ENCODE results near the gene MS4A4E. TPM values are rescaled to one million over a fixed set of nuclear protein-coding genes. Genes with fewer than 3 reads are reported as not detected.

The MS4A4E gene
- total and polyA plus RNA-seq, 2 donors = 0.24 to 1.9 TPM

DNA sequence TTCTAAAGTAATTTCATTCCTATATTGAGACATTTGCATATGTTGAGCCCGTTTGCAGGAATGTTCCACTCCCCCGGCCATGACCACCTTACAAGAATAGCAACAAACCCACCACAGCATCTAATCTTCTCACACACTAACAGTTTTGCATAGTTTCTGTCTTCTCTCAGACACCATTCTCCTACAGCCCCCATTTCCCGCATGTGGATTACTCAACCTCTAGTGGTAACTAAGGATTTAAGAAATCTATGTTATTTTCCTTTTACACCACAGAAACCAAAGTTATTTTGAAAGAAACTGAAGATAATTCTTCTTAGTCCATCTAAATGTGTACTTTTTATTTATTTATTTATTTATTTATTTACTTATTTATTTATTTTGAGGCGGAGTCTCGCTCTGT, 2.3 kb downstream of the MS4A4E start:
- H3K4me3 ChIP-seq (ENCODE audit: low read length in 2 of 2) = no peak overlapping the region
- no peak overlapping the region for H3K27ac ChIP-seq (ENCODE audit: low read depth in 1 of 2, low read length in 1 of 2)
- DNase-seq (ENCODE audit: low read depth in 6 of 9, low spot score in 9 of 9) = no peak
- H3K27me3 ChIP-seq (ENCODE audit: control insufficient read depth in 2 of 2, insufficient read depth in 1 of 2, low read length in 1 of 2) = no peaks in the 10 kb centered on the region
- no peaks in the 10 kb centered on the region for H3K36me3 ChIP-seq (ENCODE audit: control insufficient read depth in 2 of 2, insufficient read depth in 2 of 2, low read length in 1 of 2)
- no peaks in the 10 kb centered on the region for H3K9me3 ChIP-seq (ENCODE audit: control insufficient read depth in 2 of 2, insufficient read depth in 1 of 2, low read length in 1 of 2)
- H3K4me1 ChIP-seq (ENCODE audit: control insufficient read depth in 2 of 2, insufficient read depth in 2 of 2, low read length in 2 of 2) = no peaks in the 10 kb centered on the region
- WGBS = 95% methylated on average over 5 of the region's 5 CpGs

DNA sequence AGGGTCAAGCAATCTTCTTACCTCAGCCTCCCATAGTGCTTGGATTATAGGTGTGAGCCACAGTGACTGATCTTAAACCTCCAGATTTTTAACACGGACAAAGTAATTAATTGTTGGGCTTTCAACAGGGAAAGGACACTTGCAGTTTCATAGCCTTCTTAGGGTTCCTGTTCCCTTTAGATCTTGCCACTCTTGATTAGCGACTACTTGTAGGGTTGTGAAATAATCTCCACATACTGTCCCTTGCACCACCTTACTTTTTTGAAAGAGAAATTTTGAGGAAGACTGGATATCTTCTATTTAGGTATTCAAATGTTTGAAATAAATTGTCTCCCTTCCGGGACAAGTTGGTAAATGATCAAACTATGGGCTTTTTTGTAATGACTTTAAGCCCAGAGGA, 7.6 kb downstream of the MS4A4E start:
- Histone ChIP-seq H3K4me1 (ENCODE audit: control insufficient read depth in 2 of 2, insufficient read depth in 2 of 2, low read length in 2 of 2) (no peaks in the 10 kb centered on the region), H3K4me3 (ENCODE audit: low read length in 2 of 2) (no peak overlapping the region), H3K9me3 (ENCODE audit: control insufficient read depth in 2 of 2, insufficient read depth in 1 of 2, low read length in 1 of 2) (no peaks in the 10 kb centered on the region), H3K27ac (ENCODE audit: low read depth in 1 of 2, low read length in 1 of 2) (no peak overlapping the region), H3K27me3 (ENCODE audit: control insufficient read depth in 2 of 2, insufficient read depth in 1 of 2, low read length in 1 of 2) (no peaks in the 10 kb centered on the region), H3K36me3 (ENCODE audit: control insufficient read depth in 2 of 2, insufficient read depth in 2 of 2, low read length in 1 of 2) (no peaks in the 10 kb centered on the region)
- DNase-seq (ENCODE audit: low read depth in 6 of 9, low spot score in 9 of 9) = no peak
- WGBS = 93% methylated on average over 3 of the region's 3 CpGs

DNA sequence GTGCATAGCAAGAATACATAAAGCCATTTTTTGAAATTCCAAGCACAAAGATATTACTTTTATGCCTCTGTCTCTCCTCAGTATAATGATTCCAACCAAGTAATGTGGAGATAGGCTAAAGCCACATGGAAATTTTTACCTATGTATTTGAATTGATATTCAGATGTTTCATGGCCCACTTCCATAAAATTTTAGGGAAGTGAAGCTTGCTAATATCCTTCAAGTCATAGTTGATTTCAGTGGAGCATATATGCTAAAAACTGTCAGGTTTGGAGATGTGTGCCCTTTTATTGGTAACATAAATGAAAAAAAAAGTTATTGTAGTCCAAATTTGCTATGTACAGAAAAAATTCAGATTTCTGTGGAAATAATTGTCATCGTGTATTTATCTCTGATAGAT, 12.3 kb downstream of the MS4A4E start:
- 91% methylated on average over 1 of the region's 1 CpG for WGBS
- no peaks in the 10 kb centered on the region for H3K36me3 ChIP-seq (ENCODE audit: control insufficient read depth in 2 of 2, insufficient read depth in 2 of 2, low read length in 1 of 2)
- no peak overlapping the region for H3K4me3 ChIP-seq (ENCODE audit: low read length in 2 of 2)
- H3K27me3 ChIP-seq (ENCODE audit: control insufficient read depth in 2 of 2, insufficient read depth in 1 of 2, low read length in 1 of 2) = no peaks in the 10 kb centered on the region
- no peak overlapping the region for H3K27ac ChIP-seq (ENCODE audit: low read depth in 1 of 2, low read length in 1 of 2)
- H3K9me3 ChIP-seq (ENCODE audit: control insufficient read depth in 2 of 2, insufficient read depth in 1 of 2, low read length in 1 of 2) = no peaks in the 10 kb centered on the region
- no peak for DNase-seq (ENCODE audit: low read depth in 6 of 9, low spot score in 9 of 9)
- H3K4me1 ChIP-seq (ENCODE audit: control insufficient read depth in 2 of 2, insufficient read depth in 2 of 2, low read length in 2 of 2) = no peaks in the 10 kb centered on the region

DNA sequence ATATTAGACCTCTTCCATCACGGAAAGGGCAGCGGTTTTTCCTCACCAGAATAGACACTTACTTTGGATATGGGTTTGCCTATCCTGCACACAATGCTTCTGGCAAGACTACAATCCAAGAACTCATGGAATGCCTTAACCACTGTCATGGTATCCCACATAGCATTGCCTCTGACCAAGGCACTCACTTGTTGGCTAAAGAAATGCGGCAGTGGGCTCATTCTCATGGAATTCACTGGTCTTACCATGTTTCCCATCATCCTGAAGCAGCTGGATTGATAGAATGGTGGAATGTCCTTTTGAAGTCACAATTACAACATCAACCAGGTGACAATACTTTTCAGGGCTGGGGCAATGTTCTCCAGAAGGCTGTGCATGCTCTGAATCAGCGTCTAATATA, 20.8 kb downstream of the MS4A4E start:
- no peak overlapping the region for H3K27ac ChIP-seq (ENCODE audit: low read depth in 1 of 2, low read length in 1 of 2)
- H3K9me3 ChIP-seq (ENCODE audit: control insufficient read depth in 2 of 2, insufficient read depth in 1 of 2, low read length in 1 of 2) = no peaks in the 10 kb centered on the region
- no peaks in the 10 kb centered on the region for H3K27me3 ChIP-seq (ENCODE audit: control insufficient read depth in 2 of 2, insufficient read depth in 1 of 2, low read length in 1 of 2)
- DNase-seq (ENCODE audit: low read depth in 6 of 9, low spot score in 9 of 9) = no peak
- H3K4me3 ChIP-seq (ENCODE audit: low read length in 2 of 2) = no peak overlapping the region
- no peaks in the 10 kb centered on the region for H3K36me3 ChIP-seq (ENCODE audit: control insufficient read depth in 2 of 2, insufficient read depth in 2 of 2, low read length in 1 of 2)
- H3K4me1 ChIP-seq (ENCODE audit: control insufficient read depth in 2 of 2, insufficient read depth in 2 of 2, low read length in 2 of 2) = no peaks in the 10 kb centered on the region
- WGBS = 97% methylated on average over 4 of the region's 4 CpGs

DNA sequence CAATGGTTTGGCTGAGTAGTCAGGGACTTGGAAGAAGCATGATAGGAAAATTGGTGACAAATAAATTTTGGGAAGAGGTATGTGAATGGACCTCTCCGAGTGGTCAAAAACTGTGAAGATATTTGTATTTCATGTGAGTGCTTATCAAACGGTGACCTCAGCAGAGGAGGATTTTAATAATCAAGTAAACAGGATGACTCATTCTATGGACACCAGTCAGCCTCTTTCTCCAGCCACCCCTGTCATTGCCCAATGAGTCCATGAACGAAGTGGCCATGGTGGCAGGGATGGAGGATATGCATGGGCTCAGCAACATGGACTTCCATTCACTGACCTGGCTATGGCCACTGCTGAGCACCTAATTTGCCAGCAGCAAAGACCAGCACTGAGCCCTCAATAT, 21.2 kb downstream of the MS4A4E start:
- DNase-seq (ENCODE audit: low read depth in 6 of 9, low spot score in 9 of 9) = no peak
- Histone ChIP-seq H3K4me3 (ENCODE audit: low read length in 2 of 2) (no peak overlapping the region), H3K27me3 (ENCODE audit: control insufficient read depth in 2 of 2, insufficient read depth in 1 of 2, low read length in 1 of 2) (no peaks in the 10 kb centered on the region), H3K27ac (ENCODE audit: low read depth in 1 of 2, low read length in 1 of 2) (no peak overlapping the region), H3K9me3 (ENCODE audit: control insufficient read depth in 2 of 2, insufficient read depth in 1 of 2, low read length in 1 of 2) (no peaks in the 10 kb centered on the region), H3K4me1 (ENCODE audit: control insufficient read depth in 2 of 2, insufficient read depth in 2 of 2, low read length in 2 of 2) (no peaks in the 10 kb centered on the region), H3K36me3 (ENCODE audit: control insufficient read depth in 2 of 2, insufficient read depth in 2 of 2, low read length in 1 of 2) (no peaks in the 10 kb centered on the region)
- 75% methylated on average over 3 of the region's 3 CpGs for WGBS

DNA sequence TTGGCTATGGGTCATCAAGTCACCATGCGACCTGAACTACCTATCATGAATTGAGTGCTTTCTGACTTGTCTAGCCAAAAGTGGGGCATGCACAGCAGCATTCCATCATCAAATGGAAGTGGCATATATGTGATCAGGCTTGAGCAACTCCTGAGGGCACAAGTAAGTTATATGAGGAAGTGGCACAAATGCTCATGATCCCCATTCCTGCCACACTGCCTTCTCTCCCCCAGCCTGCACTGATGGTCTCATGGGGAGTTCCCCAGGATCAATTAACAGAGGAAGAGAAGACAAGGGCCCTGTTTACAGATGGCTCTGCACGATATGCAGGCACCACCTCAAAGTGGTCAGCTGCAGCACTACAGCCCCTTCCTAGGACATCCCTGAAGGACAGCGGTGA, 21.8 kb downstream of the MS4A4E start:
- H3K27ac ChIP-seq (ENCODE audit: low read depth in 1 of 2, low read length in 1 of 2) = no peak overlapping the region
- no peaks in the 10 kb centered on the region for H3K27me3 ChIP-seq (ENCODE audit: control insufficient read depth in 2 of 2, insufficient read depth in 1 of 2, low read length in 1 of 2)
- H3K4me1 ChIP-seq (ENCODE audit: control insufficient read depth in 2 of 2, insufficient read depth in 2 of 2, low read length in 2 of 2) = no peaks in the 10 kb centered on the region
- no peaks in the 10 kb centered on the region for H3K9me3 ChIP-seq (ENCODE audit: control insufficient read depth in 2 of 2, insufficient read depth in 1 of 2, low read length in 1 of 2)
- no peak overlapping the region for H3K4me3 ChIP-seq (ENCODE audit: low read length in 2 of 2)
- no peaks in the 10 kb centered on the region for H3K36me3 ChIP-seq (ENCODE audit: control insufficient read depth in 2 of 2, insufficient read depth in 2 of 2, low read length in 1 of 2)
- 94% methylated on average over 3 of the region's 3 CpGs for WGBS
- no peak for DNase-seq (ENCODE audit: low read depth in 6 of 9, low spot score in 9 of 9)

DNA sequence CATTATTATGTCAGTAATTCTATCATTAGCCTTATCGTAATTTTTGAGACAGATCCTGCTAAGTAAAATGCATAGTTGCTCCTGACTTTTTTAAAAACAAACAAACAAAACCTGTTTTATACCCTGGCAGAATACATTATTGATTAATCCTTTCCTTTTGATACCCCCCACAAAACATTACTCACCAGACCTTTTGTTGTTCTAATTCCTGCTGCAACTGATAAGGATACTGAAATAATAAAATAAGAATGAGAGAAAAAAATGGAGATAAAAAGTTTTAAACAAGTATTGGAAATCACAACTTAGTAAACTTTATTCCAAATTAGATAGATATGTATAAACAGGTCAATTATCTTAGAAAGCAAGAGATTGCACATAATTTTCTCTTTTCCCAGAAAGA, 28.6 kb downstream of the MS4A4E start:
- no peaks in the 10 kb centered on the region for H3K27me3 ChIP-seq (ENCODE audit: control insufficient read depth in 2 of 2, insufficient read depth in 1 of 2, low read length in 1 of 2)
- no peaks in the 10 kb centered on the region for H3K9me3 ChIP-seq (ENCODE audit: control insufficient read depth in 2 of 2, insufficient read depth in 1 of 2, low read length in 1 of 2)
- no peak for DNase-seq (ENCODE audit: low read depth in 6 of 9, low spot score in 9 of 9)
- H3K36me3 ChIP-seq (ENCODE audit: control insufficient read depth in 2 of 2, insufficient read depth in 2 of 2, low read length in 1 of 2) = no peaks in the 10 kb centered on the region
- no peak overlapping the region for H3K27ac ChIP-seq (ENCODE audit: low read depth in 1 of 2, low read length in 1 of 2)
- no peaks in the 10 kb centered on the region for H3K4me1 ChIP-seq (ENCODE audit: control insufficient read depth in 2 of 2, insufficient read depth in 2 of 2, low read length in 2 of 2)
- WGBS = 96% methylated on average over 1 of the region's 1 CpG
- H3K4me3 ChIP-seq (ENCODE audit: low read length in 2 of 2) = no peak overlapping the region

DNA sequence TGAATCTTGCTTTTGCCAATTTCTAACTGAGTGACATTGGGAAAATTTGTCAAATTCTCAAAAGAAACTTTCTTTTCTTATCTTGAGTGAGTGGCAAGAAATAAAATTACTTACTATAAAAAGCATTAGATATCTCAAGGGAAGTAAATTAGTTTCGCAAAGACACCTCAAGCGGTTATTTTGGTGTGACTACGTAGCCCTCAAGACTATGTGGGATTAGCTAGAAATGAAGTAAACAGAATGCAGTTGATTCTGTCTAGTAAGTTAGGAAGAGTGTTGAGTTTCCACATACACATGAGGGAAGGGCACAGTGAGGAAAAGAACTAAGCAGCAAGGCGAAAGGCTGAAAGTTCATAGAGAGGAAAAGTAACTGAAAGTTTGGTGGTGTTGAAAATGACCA, 31.7 kb downstream of the MS4A4E start:
- Histone ChIP-seq H3K4me1 (ENCODE audit: control insufficient read depth in 2 of 2, insufficient read depth in 2 of 2, low read length in 2 of 2) (no peaks in the 10 kb centered on the region), H3K9me3 (ENCODE audit: control insufficient read depth in 2 of 2, insufficient read depth in 1 of 2, low read length in 1 of 2) (no peaks in the 10 kb centered on the region), H3K27me3 (ENCODE audit: control insufficient read depth in 2 of 2, insufficient read depth in 1 of 2, low read length in 1 of 2) (no peaks in the 10 kb centered on the region), H3K27ac (ENCODE audit: low read depth in 1 of 2, low read length in 1 of 2) (no peak overlapping the region), H3K4me3 (ENCODE audit: low read length in 2 of 2) (no peak overlapping the region), H3K36me3 (ENCODE audit: control insufficient read depth in 2 of 2, insufficient read depth in 2 of 2, low read length in 1 of 2) (no peaks in the 10 kb centered on the region)
- DNase-seq (ENCODE audit: low read depth in 6 of 9, low spot score in 9 of 9) = no peak
- WGBS = 97% methylated on average over 4 of the region's 4 CpGs

DNA sequence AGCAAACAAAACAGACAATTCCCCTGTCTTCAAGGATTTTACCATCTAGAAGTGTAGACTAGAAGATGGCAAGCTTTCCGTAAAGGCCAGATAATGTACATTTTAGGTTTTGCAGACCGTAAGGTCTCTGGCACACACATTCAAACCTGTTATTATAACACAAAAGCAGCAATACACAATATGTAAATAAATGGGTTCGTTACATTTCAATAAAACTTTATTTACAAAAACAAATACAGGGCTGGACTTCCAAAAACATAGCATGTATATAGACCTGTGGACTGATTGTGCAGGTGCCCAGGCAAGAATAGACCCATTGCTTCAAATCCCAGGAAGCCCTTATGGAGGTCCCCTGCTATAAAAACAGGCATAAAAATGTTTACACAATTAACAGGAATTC, 33.0 kb downstream of the MS4A4E start:
- Histone ChIP-seq H3K36me3 (ENCODE audit: control insufficient read depth in 2 of 2, insufficient read depth in 2 of 2, low read length in 1 of 2) (no peaks in the 10 kb centered on the region), H3K27ac (ENCODE audit: low read depth in 1 of 2, low read length in 1 of 2) (no peak overlapping the region), H3K4me3 (ENCODE audit: low read length in 2 of 2) (no peak overlapping the region), H3K27me3 (ENCODE audit: control insufficient read depth in 2 of 2, insufficient read depth in 1 of 2, low read length in 1 of 2) (no peaks in the 10 kb centered on the region), H3K4me1 (ENCODE audit: control insufficient read depth in 2 of 2, insufficient read depth in 2 of 2, low read length in 2 of 2) (no peaks in the 10 kb centered on the region), H3K9me3 (ENCODE audit: control insufficient read depth in 2 of 2, insufficient read depth in 1 of 2, low read length in 1 of 2) (no peaks in the 10 kb centered on the region)
- WGBS = 97% methylated on average over 3 of the region's 3 CpGs
- DNase-seq (ENCODE audit: low read depth in 6 of 9, low spot score in 9 of 9) = no peak

DNA sequence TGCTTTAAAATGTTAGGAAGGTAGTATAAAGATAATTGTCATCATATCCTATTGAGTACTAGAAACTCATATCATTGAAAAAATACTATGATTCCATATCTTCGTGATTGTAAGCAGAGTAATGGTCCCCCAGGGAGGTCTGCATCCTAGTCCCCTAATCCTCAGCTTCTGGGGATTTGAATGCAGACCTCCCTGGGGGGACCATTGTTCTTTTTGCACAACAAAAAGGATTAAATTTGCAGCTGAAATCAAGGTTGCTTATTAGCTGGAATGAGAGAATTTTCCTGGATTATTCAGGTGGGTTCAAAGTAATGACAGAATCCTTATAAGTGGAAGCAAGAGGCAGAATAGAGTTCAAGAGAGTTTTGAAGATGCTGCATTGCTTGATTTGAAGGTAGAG, 34.0 kb downstream of the MS4A4E start:
- no peaks in the 10 kb centered on the region for H3K9me3 ChIP-seq (ENCODE audit: control insufficient read depth in 2 of 2, insufficient read depth in 1 of 2, low read length in 1 of 2)
- DNase-seq (ENCODE audit: low read depth in 6 of 9, low spot score in 9 of 9) = no peak
- no peaks in the 10 kb centered on the region for H3K36me3 ChIP-seq (ENCODE audit: control insufficient read depth in 2 of 2, insufficient read depth in 2 of 2, low read length in 1 of 2)
- no peaks in the 10 kb centered on the region for H3K4me1 ChIP-seq (ENCODE audit: control insufficient read depth in 2 of 2, insufficient read depth in 2 of 2, low read length in 2 of 2)
- no peaks in the 10 kb centered on the region for H3K27me3 ChIP-seq (ENCODE audit: control insufficient read depth in 2 of 2, insufficient read depth in 1 of 2, low read length in 1 of 2)
- H3K4me3 ChIP-seq (ENCODE audit: low read length in 2 of 2) = no peak overlapping the region
- 92% methylated on average over 1 of the region's 1 CpG for WGBS
- H3K27ac ChIP-seq (ENCODE audit: low read depth in 1 of 2, low read length in 1 of 2) = no peak overlapping the region
